Endothelial cell of umbilical vein (primary cell): Measurements from ENCODE around the gene LPP. TPM values are rescaled to one million over a fixed set of nuclear protein-coding genes. Genes with fewer than 3 reads are reported as not detected.

ENCODE experiments used
- BruUV-seq: library from RNA; stranded (reverse); fragments of 400-500 nt; replicated peaks from 2 replicates; lab custom pipeline; 2021; lab: Mats Ljungman, UMichigan
- CTCF ChIA-PET: fragments of 300-600, 350-600 bp; sonication (Branson Sonifier 250); formaldehyde crosslinking; loops from one replicate; lab custom pipeline; 2021; ENCODE audit warnings: antibody characterized with exemption, inconsistent platforms; lab: Charles Lee
- POLR2A ChIA-PET: fragments of 300-600, 350-600 bp; sonication (Branson Sonifier 250); formaldehyde crosslinking; loops from one replicate; lab custom pipeline; 2021; ENCODE audit warnings: antibody characterized with exemption, inconsistent platforms; lab: Charles Lee
- DNase-seq: peaks from one replicate; pipeline ENCODE4 v3.0.0-alpha.2; 2011; ENCODE audit warnings: low read depth, low spot score
- FAIRE-seq: peaks from 2 replicates; lab custom pipeline; 2011; peaks lifted over from hg19 to GRCh38; lab: Jason Lieb, UNC
- H2AFZ ChIP-seq: 2 replicates; pipeline ENCODE4 v1.6.0; 2012; ENCODE audit warnings: low read depth, low read length, control low read depth, inconsistent platforms
- H3K27ac ChIP-seq: 2 replicates; pipeline ENCODE4 v1.5.1; 2011; ENCODE audit warnings: low read depth, mild to moderate bottlenecking, control low read depth, low read length, moderate library complexity; ENCODE audit not compliant: insufficient read depth
- H3K27me3 ChIP-seq, 2 experiments: 2 replicates each; pipeline versions ENCODE4 v1.6.0 to v1.6.1; 2011; ENCODE audit warnings: low read length in 2 of 2, mixed read lengths in 1 of 2; ENCODE audit not compliant: control insufficient read depth in 2 of 2, insufficient read depth in 2 of 2
- H3K36me3 ChIP-seq, 2 experiments: 2 replicates in 1 of 2; 3 replicates in 1 of 2; pipeline ENCODE4 v1.5.1; 2011; ENCODE audit warnings: low read length in 2 of 2, mild to moderate bottlenecking in 1 of 2, moderate library complexity in 1 of 2; ENCODE audit not compliant: control insufficient read depth in 2 of 2, insufficient read depth in 2 of 2; ENCODE audit errors: extremely low read depth in 1 of 2
- H3K4me1 ChIP-seq: 3 replicates; pipeline ENCODE4 v1.5.1; 2011; ENCODE audit warnings: mild to moderate bottlenecking, low read length; ENCODE audit not compliant: control insufficient read depth, insufficient read depth; ENCODE audit errors: extremely low read depth
- H3K4me2 ChIP-seq: 2 replicates; pipeline ENCODE4 v1.6.1; 2011; ENCODE audit warnings: low read length, control low read depth, mixed read lengths; ENCODE audit not compliant: insufficient read depth
- H3K4me3 ChIP-seq, 3 experiments: fragments of 200-600 bp in 1 of 3; sonication (generic), shearing (Covaris generic) in 1 of 3; replicated peaks in 1 of 3; 2 replicates each; pipeline ENCODE4 v1.5.1; 2011 to 2016; ENCODE audit warnings: control low read depth in 3 of 3, low read length in 3 of 3, mild to moderate bottlenecking in 2 of 3, inconsistent platforms in 1 of 3, low read depth in 1 of 3, moderate library complexity in 1 of 3; ENCODE audit not compliant: insufficient read depth in 1 of 3
- H3K79me2 ChIP-seq: 2 replicates; pipeline ENCODE4 v1.6.0; 2012; ENCODE audit warnings: low read length, inconsistent platforms; ENCODE audit not compliant: control insufficient read depth, insufficient read depth
- H3K9ac ChIP-seq: replicated peaks from 2 replicates; pipeline ENCODE3; 2011; ENCODE audit warnings: low read length, control low read depth; ENCODE audit not compliant: insufficient read depth; ENCODE audit errors: extremely low read depth
- H3K9me1 ChIP-seq: replicated peaks from 3 replicates; pipeline ENCODE4 v1.6.0; 2011; ENCODE audit warnings: mild to moderate bottlenecking, low read length; ENCODE audit not compliant: control insufficient read depth, insufficient read depth; ENCODE audit errors: extremely low read depth
- H3K9me3 ChIP-seq: replicated peaks from 2 replicates; pipeline ENCODE4 v1.5.1; 2012; ENCODE audit warnings: low read length, inconsistent platforms; ENCODE audit not compliant: control insufficient read depth, insufficient read depth
- H4K20me1 ChIP-seq: replicated peaks from 2 replicates; pipeline ENCODE3; 2011; ENCODE audit warnings: mild to moderate bottlenecking, low read length; ENCODE audit not compliant: control insufficient read depth, insufficient read depth; ENCODE audit errors: extremely low read depth
- EZH2 ChIP-seq: IDR thresholded peaks from 2 replicates; pipeline ENCODE4 v1.6.1; 2012; ENCODE audit warnings: borderline replicate concordance, low read depth, mild to moderate bottlenecking, moderate library complexity, low read length, inconsistent platforms; ENCODE audit not compliant: severe bottlenecking
- FOS ChIP-seq: IDR thresholded peaks from 2 replicates; pipeline ENCODE4 v1.6.1; 2011; ENCODE audit warnings: mild to moderate bottlenecking, low read length, moderate library complexity, borderline replicate concordance; ENCODE audit not compliant: insufficient read depth
- GATA2 ChIP-seq: IDR thresholded peaks from 2 replicates; pipeline ENCODE4 v1.7.0; 2011; ENCODE audit warnings: low read depth, mild to moderate bottlenecking, moderate library complexity, mixed read lengths, low read length; ENCODE audit not compliant: insufficient read length, insufficient read depth
- JUN ChIP-seq: IDR thresholded peaks from 2 replicates; pipeline ENCODE4 v1.6.1; 2011; ENCODE audit warnings: borderline replicate concordance, low read depth; ENCODE audit not compliant: insufficient read length, insufficient read depth
- MYC ChIP-seq: IDR thresholded peaks from one replicate; pipeline ENCODE4 v1.6.1; 2011; ENCODE audit warnings: mild to moderate bottlenecking, low read depth, low read length
- POLR2A ChIP-seq: IDR thresholded peaks from 2 replicates; pipeline ENCODE4 v1.6.1; 2012; ENCODE audit warnings: low read depth, mild to moderate bottlenecking, control low read depth, low read length
- POLR2AphosphoS5 ChIP-seq: IDR thresholded peaks from 2 replicates; pipeline ENCODE4 v1.6.1; 2012; ENCODE audit warnings: low read depth, mild to moderate bottlenecking, control low read depth, low read length, moderate library complexity; ENCODE audit not compliant: insufficient read depth
- dilution Hi-C: fragments of 300-500 bp; cut with MboI; formaldehyde crosslinking; loops from one replicate; pipeline ENCODE4 v1.15.0; 2019; ENCODE audit warnings: low sequenced_read_pairs; ENCODE audit not compliant: extremely low pct_ligation_motif_present
- intact Hi-C: fragments of 100-400 bp; cut with micrococcal nuclease; formaldehyde crosslinking; loops from one replicate; pipeline ENCODE4 v1.10.0; 2022
- polyA plus RNA-seq, 4 experiments: library from polyadenylated mRNA; depleted of rRNA in 3 of 4; stranded (reverse) in 3 of 4; unstranded in 1 of 4; fragments of >200 nt; gene quantifications; 2 replicates each; pipeline versions ENCODE4 v1.2.1 to v1.2.3, GENCODE V29; 2011 to 2012; ENCODE audit warnings: missing spikeins in 1 of 4
- total RNA-seq: library from RNA; stranded (reverse); gene quantifications from 2 replicates; pipeline ENCODE4 v1.2.3, GENCODE V29; 2021
- TF ChIP-seq, protein P1 (sequence below): IDR thresholded peaks from 2 replicates; pipeline ENCODE4 v1.6.1; 2011; ENCODE audit not compliant: insufficient read depth, insufficient read length
- TF ChIP-seq, protein P2 (sequence below), 2 donors: IDR thresholded peaks; 1 replicate in 1 of 2; 2 replicates in 1 of 2; pipeline ENCODE4 v1.5.1; 2011; ENCODE audit warnings: low read length in 2 of 2, mild to moderate bottlenecking in 2 of 2, moderate library complexity in 2 of 2, control low read depth in 1 of 2, inconsistent platforms in 1 of 2, low read depth in 1 of 2; ENCODE audit not compliant: insufficient read depth in 1 of 2; ENCODE audit errors: extremely low read depth in 1 of 2

The LPP gene
- total and polyA plus RNA-seq, 2 donors (not counting 3 experiments of a cell fraction or from before 2014, with no cell fraction given) = 16.9 to 153 TPM

DNA sequence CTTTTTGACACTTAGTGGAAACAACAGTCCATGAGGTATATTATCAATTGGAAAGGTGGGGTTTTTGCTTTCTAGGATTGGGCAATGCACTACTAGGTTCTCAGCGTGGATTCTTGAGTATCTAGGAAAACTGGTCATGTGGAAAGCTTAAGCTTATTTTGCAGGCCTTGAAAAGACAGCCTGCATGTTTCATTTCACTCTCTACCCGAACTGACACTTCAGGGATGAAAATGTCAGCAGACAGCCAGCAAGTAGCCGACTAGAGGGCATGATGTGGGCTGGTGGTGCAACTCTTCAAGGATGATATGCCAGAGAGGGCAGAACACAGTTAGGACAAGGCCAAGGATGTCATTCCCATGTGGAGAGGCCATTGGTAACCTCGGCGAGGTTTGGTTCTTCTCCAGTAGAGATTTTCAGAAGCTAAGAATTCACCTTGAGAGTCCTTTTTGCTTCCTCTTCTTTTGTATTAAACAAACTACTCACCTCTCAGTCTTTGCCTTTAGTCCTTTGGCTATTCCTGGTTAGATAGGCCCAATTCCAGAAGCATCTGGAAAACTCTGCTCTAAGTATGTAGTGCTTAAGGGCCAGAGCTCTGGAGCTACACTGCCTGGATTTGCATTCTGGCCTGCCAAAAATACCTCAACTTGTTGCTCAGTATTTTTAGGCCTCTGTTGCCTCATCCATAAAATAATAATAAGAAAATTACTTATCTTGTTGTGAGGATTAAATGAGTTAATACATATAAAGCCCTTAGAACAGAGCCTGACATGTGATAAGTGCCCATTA is 17.9 kb downstream of the LPP start:
- no peak for FAIRE-seq
- intact Hi-C loops (no loop called here), dilution Hi-C loops (no loop called here)
- Histone ChIP-seq H4K20me1 (peaks cover 10% of the 10 kb centered on the region), H3K79me2 (peaks cover 82% of the 10 kb centered on the region), H3K4me1 (peaks cover 8% of the 10 kb centered on the region), H3K9ac (no peak overlapping the region), H3K4me3 (no peak overlapping the region), H3K27me3 (no peaks in the 10 kb centered on the region), H3K9me3 (no peaks in the 10 kb centered on the region), H3K4me2 (no peak overlapping the region), H3K36me3 (peaks cover 0 to 2% of the 10 kb centered on the region in 2 experiments), H3K27ac (no peak overlapping the region), H3K9me1 (no peaks in the 10 kb centered on the region), H2AFZ (no peak overlapping the region)
- TF ChIP-seq FOS (no peak), MYC (no peak), JUN (no peak), POLR2AphosphoS5 (no peak), EZH2 (no peak), POLR2A (no peak), GATA2 (no peak)
- TF ChIP-seq, protein P1, sequence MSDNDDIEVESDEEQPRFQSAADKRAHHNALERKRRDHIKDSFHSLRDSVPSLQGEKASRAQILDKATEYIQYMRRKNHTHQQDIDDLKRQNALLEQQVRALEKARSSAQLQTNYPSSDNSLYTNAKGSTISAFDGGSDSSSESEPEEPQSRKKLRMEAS = no peak
- TF ChIP-seq, protein P2, sequence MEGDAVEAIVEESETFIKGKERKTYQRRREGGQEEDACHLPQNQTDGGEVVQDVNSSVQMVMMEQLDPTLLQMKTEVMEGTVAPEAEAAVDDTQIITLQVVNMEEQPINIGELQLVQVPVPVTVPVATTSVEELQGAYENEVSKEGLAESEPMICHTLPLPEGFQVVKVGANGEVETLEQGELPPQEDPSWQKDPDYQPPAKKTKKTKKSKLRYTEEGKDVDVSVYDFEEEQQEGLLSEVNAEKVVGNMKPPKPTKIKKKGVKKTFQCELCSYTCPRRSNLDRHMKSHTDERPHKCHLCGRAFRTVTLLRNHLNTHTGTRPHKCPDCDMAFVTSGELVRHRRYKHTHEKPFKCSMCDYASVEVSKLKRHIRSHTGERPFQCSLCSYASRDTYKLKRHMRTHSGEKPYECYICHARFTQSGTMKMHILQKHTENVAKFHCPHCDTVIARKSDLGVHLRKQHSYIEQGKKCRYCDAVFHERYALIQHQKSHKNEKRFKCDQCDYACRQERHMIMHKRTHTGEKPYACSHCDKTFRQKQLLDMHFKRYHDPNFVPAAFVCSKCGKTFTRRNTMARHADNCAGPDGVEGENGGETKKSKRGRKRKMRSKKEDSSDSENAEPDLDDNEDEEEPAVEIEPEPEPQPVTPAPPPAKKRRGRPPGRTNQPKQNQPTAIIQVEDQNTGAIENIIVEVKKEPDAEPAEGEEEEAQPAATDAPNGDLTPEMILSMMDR (IDR thresholded peaks at IDR 0.05; ENCODE audit: extremely low read depth in 1 of 2, insufficient read depth in 1 of 2, low read depth in 1 of 2, low read length in 2 of 2) = no peak
- DNase-seq = no peak
- CTCF ChIA-PET = no interaction called here
- POLR2A ChIA-PET = no interaction called here
- no TSS peak for BruUV-seq
